Thoracic aorta (tissue), 2 donors: ENCODE results near the gene SLC22A5. TPM values are rescaled to one million over a fixed set of nuclear protein-coding genes. Genes with fewer than 3 reads are reported as not detected.

Source experiments
- ATAC-seq: fragments of 150-250 bp; one replicate; pipeline ENCODE4 v1.8.0; 2017; ENCODE audit warnings: low read depth; ENCODE audit not compliant: insufficient number of reproducible peaks, low FRiP score
- DNase-seq: peaks from one replicate; pipeline ENCODE4 v3.0.0-alpha.2; 2020; ENCODE audit warnings: low spot score
- H3K27ac ChIP-seq, 2 donors: fragments of 200-600 bp; sonication (generic); 1 replicate in 1 of 2; 2 replicates in 1 of 2; pipeline ENCODE4 v1.5.1; 2016; ENCODE audit warnings: mild to moderate bottlenecking in 2 of 2, moderate library complexity in 2 of 2
- H3K27me3 ChIP-seq: fragments of 200-600 bp; sonication (generic); replicated peaks from 2 replicates; pipeline ENCODE4 v1.6.0; 2016; ENCODE audit warnings: mild to moderate bottlenecking; ENCODE audit not compliant: insufficient read depth
- H3K36me3 ChIP-seq: fragments of 200-600 bp; sonication (generic); one replicate; pipeline ENCODE4 v1.5.1; 2016
- H3K4me1 ChIP-seq, 2 donors: fragments of 200-600 bp; sonication (generic); 1 replicate in 1 of 2; 2 replicates in 1 of 2; pipeline versions ENCODE4 v1.5.1 to v1.6.0; 2016; ENCODE audit warnings: low read depth in 2 of 2, mild to moderate bottlenecking in 1 of 2; ENCODE audit not compliant: control insufficient read depth in 1 of 2
- H3K4me3 ChIP-seq: fragments of 200-600 bp; sonication (generic); 2 replicates; pipeline ENCODE4 v1.5.1; 2016; ENCODE audit warnings: mild to moderate bottlenecking
- H3K9me3 ChIP-seq: fragments of 200-600 bp; sonication (generic); 2 replicates; pipeline ENCODE4 v1.5.1; 2016
- CTCF ChIP-seq: fragments of 200-600 bp; sonication (generic); IDR thresholded peaks from one replicate; pipeline ENCODE4 v1.5.1; 2019; ENCODE audit warnings: antibody characterized with exemption
- total RNA-seq, 2 donors: library from RNA; depleted of rRNA; stranded (reverse); fragments of >200 nt; gene quantifications; one replicate each; pipeline versions ENCODE4 v1.1.0 to v1.2.3, GENCODE V29; 2016

Gene SLC22A5
- total RNA-seq, 2 donors from 2014 or later: 24.9 to 30.8 TPM

GRCh38 chr5:132391870-132392269 is 22.4 kb downstream of the SLC22A5 start:
- Histone ChIP-seq H3K27me3 (no peaks in the 10 kb centered on the region), H3K36me3 (peaks cover 20% of the 10 kb centered on the region), H3K9me3 (no peaks in the 10 kb centered on the region), H3K27ac (peak overlapping the region in 1 of 2 donors; percentile 23), H3K4me1 (peaks cover 18 to 36% of the 10 kb centered on the region in 2 donors), H3K4me3 (no peak overlapping the region)
- no peak for ATAC-seq
- DNase-seq: no peak
- no peak for TF ChIP-seq CTCF

- no peaks in the 10 kb centered on the region for H3K9me3 ChIP-seq
- H3K27ac ChIP-seq: no peak overlapping the region
- H3K36me3 ChIP-seq: peaks cover 20% of the 10 kb centered on the region
- no peak overlapping the region for H3K4me3 ChIP-seq
- ATAC-seq (no peak), DNase-seq (no peak)
- no peak for TF ChIP-seq CTCF
- no peaks in the 10 kb centered on the region for H3K27me3 ChIP-seq
- H3K4me1 ChIP-seq: peaks cover 12 to 30% of the 10 kb centered on the region in 2 donors
Observed at GRCh38 chr5:132392411-132392810, 22.9 kb downstream of the SLC22A5 start.

- Histone ChIP-seq H3K27ac (no peak overlapping the region), H3K27me3 (no peaks in the 10 kb centered on the region), H3K36me3 (peaks cover 20% of the 10 kb centered on the region), H3K4me1 (peaks cover 6 to 22% of the 10 kb centered on the region in 2 donors), H3K4me3 (no peak overlapping the region), H3K9me3 (no peaks in the 10 kb centered on the region)
- no peak for ATAC-seq
- no peak for DNase-seq
- TF ChIP-seq CTCF: no peak
Observed at GRCh38 chr5:132392978-132393825, 23.7 kb downstream of the SLC22A5 start.

GRCh38 chr5:132394667-132395259 is 25.3 kb downstream of the SLC22A5 start:
- Histone ChIP-seq H3K4me1 (peaks cover 0 to 7% of the 10 kb centered on the region in 2 donors), H3K9me3 (no peaks in the 10 kb centered on the region), H3K27me3 (no peaks in the 10 kb centered on the region), H3K27ac (no peak overlapping the region), H3K36me3 (peaks cover 20% of the 10 kb centered on the region), H3K4me3 (no peak overlapping the region)
- no peak for TF ChIP-seq CTCF
- ATAC-seq: no peak
- no peak for DNase-seq

GRCh38 chr5:132396589-132397031 is 27.1 kb downstream of the SLC22A5 start:
- H3K36me3 ChIP-seq: peaks cover 20% of the 10 kb centered on the region
- H3K9me3 ChIP-seq: no peaks in the 10 kb centered on the region
- no peaks in the 10 kb centered on the region for H3K4me1 ChIP-seq
- DNase-seq: no peak
- no peaks in the 10 kb centered on the region for H3K27me3 ChIP-seq
- no peak overlapping the region for H3K27ac ChIP-seq
- no peak overlapping the region for H3K4me3 ChIP-seq
- ATAC-seq: no peak
- no peak for TF ChIP-seq CTCF
